Stimulated activated effector memory CD8-positive, alpha-beta T cell treated with anti-CD3 and anti-CD28 coated beads, Interleukin-12 subunit alpha, Interleukin-12 subunit beta, amount 100 ng/mL, for 72 hours (primary cell): Measurements from ENCODE around the gene DCST2.

Source experiments
- ATAC-seq: fragments of 150-1000 bp; cut with Tn5 transposase; 2 replicates; pipeline ENCODE4 v1.10.0; 2021
- DNase-seq, 2 donors: peaks; one replicate each; pipeline ENCODE4 v3.0.0; 2021 to 2022; ENCODE audit warnings: low spot score in 2 of 2
- H3K27ac Mint-ChIP-seq: one replicate; pipeline ENCODE4 v1.8.0; 2022; ENCODE audit warnings: mild to moderate bottlenecking, mixed read lengths
- H3K36me3 Mint-ChIP-seq: one replicate; pipeline ENCODE4 v1.8.0; 2022; ENCODE audit warnings: mild to moderate bottlenecking, mixed read lengths
- H3K4me1 Mint-ChIP-seq: one replicate; pipeline ENCODE4 v1.8.0; 2022; ENCODE audit warnings: mixed read lengths
- H3K4me3 Mint-ChIP-seq: one replicate; pipeline ENCODE4 v1.8.0; 2022; ENCODE audit warnings: mild to moderate bottlenecking, mixed read lengths
- H3K9me3 Mint-ChIP-seq: one replicate; pipeline ENCODE4 v1.8.0; 2022; ENCODE audit warnings: mixed read lengths

Gene DCST2

DNA sequence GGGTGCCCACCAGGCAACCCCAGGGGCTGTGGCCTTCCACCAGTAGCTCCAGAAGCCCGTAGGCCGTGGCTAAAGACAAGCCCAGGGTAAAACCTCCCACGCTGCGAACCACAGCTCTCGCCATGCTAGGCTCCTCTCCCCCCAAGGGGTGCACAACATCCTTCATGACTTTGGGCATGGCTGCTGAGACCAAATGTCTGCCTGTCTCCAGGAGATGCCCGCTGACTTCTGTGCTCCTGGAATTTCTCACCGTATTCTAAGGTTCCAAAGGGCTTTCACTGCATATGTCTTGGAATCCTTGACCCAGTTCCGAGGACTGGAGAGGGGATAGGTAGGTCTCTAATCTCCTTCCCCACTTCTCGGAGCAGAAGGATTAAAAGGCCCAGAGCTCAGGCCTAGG lies at the start of gene DCST2, which contains the start of gene DCST1:
DCST2 (minus strand) TSS at position 258 of the 400 bp plus-strand sequence; CDS start at position 178, 80 bp downstream.
DCST1 (plus strand) TSS at position 301 of the 400 bp plus-strand sequence. CDS start 213 bp downstream, outside the sequence.
- Mint-ChIP-seq H3K36me3 (no peaks in the 10 kb centered on the region), H3K9me3 (no peaks in the 10 kb centered on the region), H3K4me3 (no peak within 1 kb of the TSS), H3K4me1 (no peaks in the 10 kb centered on the region), H3K27ac (peak within 1 kb of the TSS; percentile 54)
- no peak for ATAC-seq
- DNase-seq, result no peak

DNA sequence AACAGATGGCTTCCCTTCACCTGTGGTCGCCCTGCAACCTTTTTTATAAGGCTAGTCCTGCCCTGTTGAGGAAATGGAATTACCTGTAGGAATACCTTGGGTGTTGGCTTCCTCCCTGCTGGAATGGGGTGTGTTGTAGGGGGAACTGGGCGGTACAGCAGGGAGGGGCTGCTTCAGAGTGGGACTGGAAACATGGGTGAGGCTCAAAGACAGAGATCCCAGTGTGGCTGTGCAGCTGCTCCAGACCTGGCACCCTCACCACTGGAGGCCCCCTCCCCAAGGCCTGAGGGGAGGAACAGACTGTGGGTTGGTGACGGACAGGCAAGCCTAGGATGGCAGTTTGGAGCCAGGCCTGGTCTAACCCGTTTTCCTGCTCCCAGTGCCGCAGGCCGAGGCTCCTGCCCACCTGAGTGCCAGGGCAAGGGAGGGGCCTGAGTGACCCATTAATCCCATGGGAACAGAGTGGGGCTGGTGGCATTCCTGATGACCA lies 49.5 kb upstream of the DCST2 start:
- peaks cover 21% of the 10 kb centered on the region for H3K36me3 Mint-ChIP-seq
- no peaks in the 10 kb centered on the region for H3K9me3 Mint-ChIP-seq
- H3K4me3 Mint-ChIP-seq, result peak overlapping the region; percentile 77
- H3K4me1 Mint-ChIP-seq, result peaks cover 60% of the 10 kb centered on the region
- H3K27ac Mint-ChIP-seq, result no peak overlapping the region
- no peak for DNase-seq
- ATAC-seq, result no peak

DNA sequence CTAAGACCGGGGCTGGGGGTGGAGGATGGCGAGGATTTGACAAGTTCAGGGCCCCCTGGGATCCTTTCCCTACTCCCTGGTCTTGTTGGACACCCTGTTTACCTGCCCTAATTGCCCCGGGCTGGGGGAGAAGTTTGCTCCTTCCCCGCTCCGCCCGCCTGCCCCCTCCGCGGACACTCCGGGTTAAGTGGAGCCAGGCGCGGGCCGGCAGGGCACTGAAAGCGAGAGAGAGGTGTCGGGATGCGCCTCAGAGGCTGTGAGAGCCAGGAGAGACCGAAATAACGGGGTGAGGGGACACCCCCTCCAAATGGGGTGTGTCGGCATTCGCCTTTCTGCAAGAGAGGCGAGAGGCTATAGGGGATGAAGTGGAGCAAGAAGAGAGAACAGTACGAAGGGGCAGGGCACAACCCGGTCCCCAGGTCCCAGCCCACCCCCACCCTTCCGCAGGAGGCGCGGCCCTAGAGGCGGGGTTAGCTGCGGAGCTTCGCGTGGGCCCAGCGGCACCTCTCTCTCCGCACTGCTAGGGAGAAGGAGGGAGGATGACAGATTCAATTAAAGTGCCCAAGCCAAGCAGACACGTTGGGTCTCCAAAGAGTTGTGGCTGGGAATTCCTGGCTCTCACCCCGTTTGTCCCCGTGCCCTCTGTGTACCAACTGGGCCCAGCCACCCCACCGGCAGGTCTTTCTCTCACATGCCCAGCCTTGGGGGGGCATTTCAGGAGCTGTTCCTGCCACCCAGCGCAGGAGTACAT lies 48.9 kb upstream of the DCST2 start:
- Mint-ChIP-seq H3K27ac (no peak overlapping the region), H3K9me3 (no peaks in the 10 kb centered on the region), H3K4me3 (peak overlapping the region; percentile 77), H3K4me1 (peaks cover 60% of the 10 kb centered on the region), H3K36me3 (peaks cover 21% of the 10 kb centered on the region)
- DNase-seq (no peak), ATAC-seq (no peak)

DNA sequence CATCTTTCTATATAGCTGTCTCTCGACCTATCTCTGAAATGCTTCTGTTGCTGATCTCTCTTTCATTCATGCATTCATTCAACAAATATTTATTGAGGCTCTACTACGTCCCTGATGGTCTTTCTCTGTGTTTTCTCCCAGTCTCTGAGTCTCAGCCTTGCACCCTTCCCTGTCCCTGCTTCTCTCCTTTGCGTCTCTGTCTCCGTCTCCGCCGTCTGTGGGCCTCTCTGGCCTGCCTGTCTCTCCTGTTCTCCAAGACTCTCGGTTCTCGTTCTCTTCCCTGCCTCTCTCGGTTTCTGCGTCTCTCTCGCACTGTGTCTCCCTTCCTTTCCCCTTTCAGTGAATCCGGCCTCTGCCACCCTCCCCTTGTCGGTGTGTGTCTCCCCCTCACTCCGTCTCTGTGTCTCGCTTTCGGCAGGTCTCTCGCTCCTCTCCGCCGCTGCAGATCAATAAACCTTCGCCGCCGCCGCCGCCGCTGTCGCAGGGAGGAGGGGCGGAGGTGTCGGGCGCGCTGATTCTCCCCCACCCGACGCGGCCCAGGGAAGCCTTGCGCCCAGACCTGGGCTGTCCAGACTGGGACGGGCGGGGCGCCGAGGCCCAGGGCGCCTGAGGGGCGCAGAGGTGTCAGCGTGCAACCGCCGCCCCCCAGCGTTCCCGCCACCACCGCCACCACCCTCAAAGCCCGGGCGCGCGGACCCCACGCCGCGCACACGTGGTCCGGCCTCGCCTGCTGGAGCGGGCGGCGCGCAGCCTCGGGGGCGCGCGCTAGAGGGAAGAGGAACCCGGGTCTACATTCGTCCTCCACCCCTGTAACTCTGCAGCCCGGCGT lies 48.1 kb upstream of the DCST2 start:
- H3K4me3 Mint-ChIP-seq, result peak overlapping the region; percentile 77
- H3K27ac Mint-ChIP-seq, result no peak overlapping the region
- DNase-seq (no peak), ATAC-seq (no peak)
- H3K9me3 Mint-ChIP-seq, result no peaks in the 10 kb centered on the region
- H3K4me1 Mint-ChIP-seq, result peaks cover 60% of the 10 kb centered on the region
- H3K36me3 Mint-ChIP-seq, result peaks cover 21% of the 10 kb centered on the region

DNA sequence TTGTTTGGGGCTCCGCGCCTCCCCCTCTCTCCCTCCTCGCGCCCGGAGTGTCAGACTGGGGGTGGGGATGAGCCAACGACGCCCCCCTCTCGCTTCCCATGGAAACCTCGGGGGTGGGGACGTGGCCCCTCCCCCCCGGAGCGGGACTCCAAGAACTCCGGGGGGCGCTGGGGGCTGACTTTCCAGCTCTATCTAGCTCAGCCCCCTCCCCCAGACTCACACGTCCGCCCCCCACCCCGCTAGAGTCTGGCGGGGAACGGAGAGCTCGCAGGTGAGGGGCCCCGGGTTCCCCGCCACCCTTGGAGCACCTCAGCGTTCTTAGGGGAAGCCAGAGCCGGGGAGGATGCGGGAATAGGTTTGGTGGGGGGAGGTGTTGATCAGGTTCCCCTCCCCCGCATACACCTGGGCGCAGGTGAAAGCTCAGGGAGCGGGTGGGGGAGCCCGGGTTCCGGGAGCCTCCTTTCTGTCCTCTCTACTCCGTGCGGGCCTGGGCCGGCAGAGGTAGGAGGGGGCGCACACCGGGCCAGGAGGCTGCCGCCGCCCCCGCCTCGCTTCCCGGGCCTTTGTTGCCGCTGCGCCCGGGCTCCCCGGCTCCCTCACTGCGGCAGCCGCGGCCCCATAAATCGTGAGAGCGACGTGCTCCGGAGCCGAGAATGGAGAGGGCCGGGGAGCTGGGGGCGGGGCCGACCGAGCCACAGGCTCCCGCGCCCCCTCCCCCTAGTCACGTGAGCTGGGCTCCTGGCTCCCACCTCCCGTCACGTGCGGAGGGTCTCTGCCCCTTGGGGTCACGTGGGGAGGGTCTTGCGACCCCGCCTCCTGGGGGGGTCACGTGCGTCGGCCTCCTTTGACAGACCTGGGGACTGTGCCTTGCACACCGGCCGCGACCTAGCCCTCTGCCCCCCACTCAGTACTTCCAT lies 47.0 kb upstream of the DCST2 start:
- no peak overlapping the region for H3K27ac Mint-ChIP-seq
- H3K36me3 Mint-ChIP-seq, result peaks cover 19% of the 10 kb centered on the region
- H3K4me3 Mint-ChIP-seq, result peak overlapping the region; percentile 77
- no peak for DNase-seq
- no peaks in the 10 kb centered on the region for H3K9me3 Mint-ChIP-seq
- H3K4me1 Mint-ChIP-seq, result peaks cover 53% of the 10 kb centered on the region
- ATAC-seq, result no peak

DNA sequence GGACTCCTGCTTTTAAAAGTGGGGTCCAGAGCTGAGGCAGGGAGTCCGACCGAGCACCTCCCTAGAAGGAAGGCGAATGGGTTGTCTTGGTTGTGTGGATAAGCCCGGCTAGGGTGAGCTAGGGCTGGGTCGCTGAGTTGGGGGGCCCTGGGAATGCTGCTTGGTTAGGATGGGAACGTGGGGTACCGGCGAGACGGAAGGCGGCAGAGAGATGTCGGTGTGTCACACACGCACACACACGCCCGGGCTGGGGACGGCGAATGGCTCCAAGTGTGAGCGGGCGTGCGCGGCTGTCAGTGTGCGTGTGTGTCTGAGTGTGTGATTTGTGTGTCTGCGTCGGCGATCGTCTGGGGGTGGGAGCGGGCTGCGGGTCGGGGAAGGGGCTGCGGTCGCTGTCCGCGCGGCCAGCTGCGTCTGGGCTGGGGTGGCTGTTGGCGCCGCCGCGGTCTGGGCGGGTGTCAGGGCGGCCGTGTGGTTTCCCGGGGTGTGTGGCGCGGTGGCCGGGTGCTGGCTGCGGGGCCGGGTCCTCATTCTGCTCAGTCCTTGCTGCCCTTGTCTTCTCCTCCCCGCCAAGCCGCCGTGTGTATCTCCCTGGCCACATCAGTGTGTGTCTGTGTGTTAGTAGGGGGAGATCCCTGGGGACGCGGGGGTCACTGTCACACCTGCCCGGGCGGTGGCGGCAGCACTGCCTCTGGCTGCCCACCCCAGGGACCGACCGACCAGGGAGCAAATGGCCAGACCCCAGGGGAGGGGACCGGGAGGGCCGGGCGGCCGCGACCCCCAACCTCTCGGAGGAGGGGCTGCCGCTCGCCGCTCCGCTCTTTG lies 46.1 kb upstream of the DCST2 start:
- Mint-ChIP-seq H3K4me3 (peak overlapping the region; percentile 77), H3K27ac (no peak overlapping the region)
- no peak for ATAC-seq

DNA sequence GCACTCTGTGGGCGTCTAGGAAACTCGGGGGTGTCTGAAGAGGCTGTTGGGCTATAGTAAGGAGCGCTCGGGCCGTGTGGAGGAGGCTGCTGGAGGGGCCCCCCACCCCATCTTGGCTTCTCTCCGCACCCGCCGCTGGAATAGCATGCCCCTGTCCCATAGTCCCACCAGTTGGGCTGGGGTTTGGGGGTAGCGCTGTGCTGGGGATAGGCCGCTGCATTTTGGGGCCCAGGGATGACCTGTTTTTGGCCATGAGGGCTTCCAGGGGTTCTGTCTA lies 45.6 kb upstream of the DCST2 start:
- Mint-ChIP-seq H3K4me3 (peak overlapping the region; percentile 77), H3K4me1 (peaks cover 42% of the 10 kb centered on the region), H3K36me3 (peaks cover 7% of the 10 kb centered on the region), H3K9me3 (no peaks in the 10 kb centered on the region), H3K27ac (no peak overlapping the region)
- ATAC-seq (no peak), DNase-seq (no peak)

More for the DNA sequence above, 46.1 kb upstream of the DCST2 start:
- Mint-ChIP-seq H3K36me3 (peaks cover 11% of the 10 kb centered on the region), H3K4me1 (peaks cover 48% of the 10 kb centered on the region), H3K9me3 (no peaks in the 10 kb centered on the region)
- no peak for DNase-seq

DNA sequence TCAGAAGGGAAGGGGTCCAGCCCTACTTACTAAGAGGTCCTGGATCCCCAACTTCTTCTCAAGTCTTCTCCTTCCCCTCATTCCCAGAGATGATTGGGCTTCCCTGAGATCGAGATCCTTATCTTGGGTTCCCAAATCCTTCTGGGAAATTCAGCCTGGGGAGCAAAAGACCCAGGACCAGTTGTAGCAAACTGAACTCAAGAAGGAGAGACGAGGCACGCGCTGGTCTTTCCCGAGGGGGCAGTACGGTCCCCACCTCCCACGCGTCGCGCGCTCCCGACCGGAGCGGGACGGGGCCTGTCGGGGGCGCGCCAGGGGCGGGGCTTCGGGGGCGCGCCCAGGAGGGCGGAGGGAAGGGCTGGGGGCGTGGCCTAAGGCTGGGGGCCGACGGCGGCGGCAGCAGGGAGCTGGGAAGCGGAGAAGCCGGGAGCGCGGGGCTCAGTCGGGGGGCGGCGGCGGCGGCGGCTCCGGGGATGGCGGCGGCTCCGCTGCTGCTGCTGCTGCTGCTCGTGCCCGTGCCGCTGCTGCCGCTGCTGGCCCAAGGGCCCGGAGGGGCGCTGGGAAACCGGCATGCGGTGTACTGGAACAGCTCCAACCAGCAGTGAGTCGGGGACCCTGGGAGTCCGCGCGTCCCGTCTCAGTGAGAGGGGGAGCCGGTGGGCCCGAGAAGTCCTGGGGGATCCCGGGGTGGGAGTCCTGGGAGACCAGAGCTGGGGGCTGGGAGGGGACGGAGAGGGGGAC lies 45.1 kb upstream of the DCST2 start, which contains the start of gene EFNA3:
EFNA3 (plus strand) TSS at position 369 of the 741 bp plus-strand sequence; CDS start at position 474, 105 bp downstream.
- DNase-seq, result peak; percentile 62 to 77
- H3K36me3 Mint-ChIP-seq, result peaks cover 7% of the 10 kb centered on the region

DNA sequence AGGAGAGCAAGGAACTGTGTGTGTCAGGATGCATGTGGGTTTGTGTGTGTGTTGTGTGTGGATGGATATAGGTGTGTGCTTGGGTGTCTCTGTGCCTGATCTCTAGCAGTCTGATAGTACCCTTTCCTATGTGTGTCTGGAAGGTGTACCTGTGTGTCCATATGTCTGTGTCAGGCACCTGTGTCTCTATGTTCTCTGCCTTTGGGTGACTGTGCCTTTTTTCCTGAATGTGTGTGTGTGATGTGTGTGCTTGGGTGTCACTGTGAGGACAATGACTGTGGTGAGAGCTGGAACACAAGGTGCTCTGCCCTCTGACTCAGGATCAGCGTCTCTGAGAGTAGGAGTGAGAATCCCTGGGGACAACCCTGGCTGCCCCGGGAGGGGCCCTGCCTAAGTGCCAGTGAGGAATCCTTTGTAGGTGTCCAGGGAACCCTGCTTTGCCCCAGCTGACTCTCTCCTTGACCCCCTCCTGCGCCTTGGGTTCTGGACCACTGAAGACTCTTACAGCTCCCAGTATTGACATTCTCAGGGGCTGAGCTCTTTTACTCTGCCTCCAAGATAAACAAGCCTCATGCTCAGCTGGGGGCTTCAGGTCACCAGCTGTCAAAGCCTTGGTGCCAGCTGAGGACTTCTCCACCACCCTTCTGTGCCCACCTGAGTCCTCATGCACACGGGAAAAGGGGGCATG lies 44.3 kb upstream of the DCST2 start:
- H3K9me3 Mint-ChIP-seq, result no peaks in the 10 kb centered on the region
- no peak for DNase-seq
- H3K4me1 Mint-ChIP-seq, result peaks cover 35% of the 10 kb centered on the region
- H3K27ac Mint-ChIP-seq, result no peak overlapping the region
- no peak for ATAC-seq
- peaks cover 7% of the 10 kb centered on the region for H3K36me3 Mint-ChIP-seq
- H3K4me3 Mint-ChIP-seq, result peak overlapping the region; percentile 77

More for the DNA sequence above, 45.1 kb upstream of the DCST2 start, which contains the start of gene EFNA3:
- Mint-ChIP-seq H3K27ac (no peak within 1 kb of the TSS), H3K9me3 (no peaks in the 10 kb centered on the region), H3K4me3 (peak within 1 kb of the TSS; percentile 77), H3K4me1 (peaks cover 37% of the 10 kb centered on the region)
- peak; percentile 43 for ATAC-seq

DNA sequence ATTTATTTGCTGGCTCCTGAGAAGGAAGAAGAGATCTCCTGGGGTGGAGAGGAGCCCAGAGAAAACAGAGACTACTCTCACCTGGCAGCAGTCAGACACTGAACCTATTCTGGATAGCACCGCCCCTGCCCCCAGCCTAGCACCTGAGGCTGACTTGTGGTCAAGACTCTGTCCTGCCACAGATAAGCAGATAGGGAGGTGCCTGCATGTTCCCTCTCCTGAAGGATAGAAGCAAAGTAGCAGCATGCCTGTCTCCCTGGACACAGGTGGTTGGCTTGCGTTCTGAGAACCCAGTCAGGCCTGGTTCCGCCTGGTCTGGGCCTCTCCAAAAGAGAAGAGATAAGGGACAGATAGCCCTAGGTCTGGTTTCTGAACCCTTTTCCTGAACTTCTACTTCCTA lies 43.8 kb upstream of the DCST2 start:
- Mint-ChIP-seq H3K9me3 (no peaks in the 10 kb centered on the region), H3K4me3 (no peak overlapping the region), H3K4me1 (peaks cover 31% of the 10 kb centered on the region), H3K36me3 (peaks cover 7% of the 10 kb centered on the region), H3K27ac (no peak overlapping the region)
- ATAC-seq (no peak), DNase-seq (no peak)

DNA sequence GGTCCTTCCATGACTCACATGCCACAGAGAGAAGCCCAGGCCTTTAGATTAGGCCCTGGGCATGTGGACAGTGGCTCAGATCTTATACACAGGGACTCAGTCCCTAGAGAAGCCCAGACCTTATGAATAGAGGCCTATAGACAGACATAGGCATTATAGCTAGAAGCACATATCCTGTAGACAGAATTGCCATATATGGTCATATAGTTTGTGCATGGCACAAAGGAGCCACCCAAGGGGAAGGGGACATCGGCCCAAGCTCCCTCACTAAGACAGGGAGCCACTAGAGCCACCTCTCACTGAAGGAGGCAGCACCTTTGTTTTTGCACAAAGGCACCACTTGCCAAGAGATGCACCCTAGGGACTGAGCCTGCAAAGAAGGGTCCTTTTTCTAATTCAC lies 42.8 kb upstream of the DCST2 start:
- H3K27ac Mint-ChIP-seq, result no peak overlapping the region
- peaks cover 15% of the 10 kb centered on the region for H3K36me3 Mint-ChIP-seq
- no peak overlapping the region for H3K4me3 Mint-ChIP-seq
- no peak for ATAC-seq
- H3K4me1 Mint-ChIP-seq, result peaks cover 27% of the 10 kb centered on the region
- H3K9me3 Mint-ChIP-seq, result no peaks in the 10 kb centered on the region
- no peak for DNase-seq

DNA sequence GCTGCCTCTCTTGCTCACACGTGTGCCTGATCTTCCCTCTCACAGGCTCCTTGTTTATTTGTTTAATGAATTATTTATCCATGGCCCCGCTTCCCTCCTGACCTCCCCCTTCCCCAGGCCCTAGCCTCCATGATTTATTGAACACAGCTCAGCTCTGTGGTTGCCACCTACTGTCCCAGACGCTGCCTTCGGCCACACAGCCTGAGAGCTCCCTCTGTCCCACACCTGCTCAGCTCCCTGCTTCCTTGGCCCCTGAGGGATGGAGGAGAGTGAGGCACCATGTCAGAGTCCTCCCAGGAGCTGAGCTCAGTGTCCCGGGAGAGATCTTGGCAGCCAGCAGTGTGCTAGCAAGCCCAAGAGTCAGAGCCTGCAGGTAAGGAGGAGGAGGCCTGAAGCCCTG lies 42.0 kb upstream of the DCST2 start:
- DNase-seq (no peak), ATAC-seq (no peak)
- H3K36me3 Mint-ChIP-seq, result peaks cover 15% of the 10 kb centered on the region
- peaks cover 27% of the 10 kb centered on the region for H3K4me1 Mint-ChIP-seq
- H3K27ac Mint-ChIP-seq, result no peak overlapping the region
- no peak overlapping the region for H3K4me3 Mint-ChIP-seq
- no peaks in the 10 kb centered on the region for H3K9me3 Mint-ChIP-seq
